BJ (cell line): ENCODE measurements around the gene DMBX1. TPM values are rescaled to one million over a fixed set of nuclear protein-coding genes. Genes with fewer than 3 reads are reported as not detected.

Experiments
- CTCF ChIA-PET: fragments of 350-600 bp; formaldehyde crosslinking; extraction: SDS; loops from one replicate; lab custom pipeline; 2021; ENCODE audit warnings: antibody characterized with exemption, inconsistent platforms; lab: Yijun Ruan, JAX
- POLR2A ChIA-PET: fragments of 300-600 bp; sonication (Branson Sonifier 250); formaldehyde crosslinking; extraction: SDS; loops from one replicate; lab custom pipeline; 2021; ENCODE audit warnings: antibody characterized with exemption; lab: Charles Lee
- DNase-seq: peaks from one replicate; pipeline ENCODE4 v3.0.0-alpha.2; 2011; ENCODE audit warnings: low read depth
- H3K27me3 ChIP-seq: 2 replicates; pipeline ENCODE4 v1.6.0; 2011; ENCODE audit warnings: low read length; ENCODE audit not compliant: control insufficient read depth, insufficient read depth
- H3K36me3 ChIP-seq: 2 replicates; pipeline ENCODE4 v1.5.1; 2011; ENCODE audit warnings: low read length; ENCODE audit not compliant: control insufficient read depth, insufficient read depth
- H3K4me3 ChIP-seq: 2 replicates; pipeline ENCODE4 v1.5.1; 2011; ENCODE audit warnings: low read depth, mild to moderate bottlenecking, control low read depth, low read length
- CTCF ChIP-seq: IDR thresholded peaks from 2 replicates; pipeline ENCODE4 v1.5.1; 2011; ENCODE audit warnings: low read depth, mild to moderate bottlenecking, control low read depth, inconsistent platforms, low read length, moderate library complexity; ENCODE audit not compliant: insufficient read depth
- polyA plus RNA-seq: library from polyadenylated mRNA; depleted of rRNA; stranded (reverse); fragments of >200 nt; gene quantifications from 2 replicates; pipeline ENCODE4 v1.2.3, GENCODE V29; 2011

Gene DMBX1
- polyA plus RNA-seq, 1 experiment: not detected

- CTCF ChIA-PET: interaction anchor here (0.9 to 8.0 kb wide), 5 partner anchors 26 to 74 kb away, joined by 3 to 176 read pairs (median 5); a partner anchor contains a TSS
- DNase-seq: no peak
- TF ChIP-seq CTCF: no peak
- POLR2A ChIA-PET: no interaction called here
- Histone ChIP-seq H3K36me3 (no peaks in the 10 kb centered on the region), H3K27me3 (peaks cover 28% of the 10 kb centered on the region), H3K4me3 (no peak overlapping the region)
Observed at GRCh38 chr1:46473991-46474390, 15.6 kb upstream of the DMBX1 start.

GRCh38 chr1:46474570-46474969, 15.1 kb upstream of the DMBX1 start:
- TF ChIP-seq CTCF: no peak
- POLR2A ChIA-PET: no interaction called here
- CTCF ChIA-PET: interaction anchor here (1.2 to 8.0 kb wide), 4 partner anchors 27 to 73 kb away, joined by 3 to 176 read pairs (median 6); a partner anchor contains a TSS
- no peaks in the 10 kb centered on the region for H3K36me3 ChIP-seq
- H3K27me3 ChIP-seq: peaks cover 29% of the 10 kb centered on the region
- no peak for DNase-seq
- H3K4me3 ChIP-seq: no peak overlapping the region

- no peak for DNase-seq
- TF ChIP-seq CTCF: no peak
- Histone ChIP-seq H3K4me3 (no peak overlapping the region), H3K36me3 (no peaks in the 10 kb centered on the region), H3K27me3 (peaks cover 36% of the 10 kb centered on the region)
- ChIA-PET CTCF (interaction anchor here (0.6 to 8.0 kb wide), 20 partner anchors 11 to 79 kb away, joined by 3 to 176 read pairs (median 8); a partner anchor contains a TSS), POLR2A (no interaction called here)
Observed at GRCh38 chr1:46476673-46477072, 13.0 kb upstream of the DMBX1 start.

- Histone ChIP-seq H3K27me3 (peaks cover 35% of the 10 kb centered on the region), H3K36me3 (no peaks in the 10 kb centered on the region), H3K4me3 (no peak overlapping the region)
- CTCF ChIA-PET: interaction anchor here (0.6 to 8.0 kb wide), 30 partner anchors 8 to 856 kb away, joined by 3 to 176 read pairs (median 5); partner anchors contain the start of genes CMPK1 and FAAH
- peak; percentile 95 for TF ChIP-seq CTCF
- POLR2A ChIA-PET: no interaction called here
- DNase-seq: no peak
Observed at GRCh38 chr1:46477153-46477929, 12.3 kb upstream of the DMBX1 start.

- Histone ChIP-seq H3K4me3 (no peak overlapping the region), H3K36me3 (no peaks in the 10 kb centered on the region), H3K27me3 (peaks cover 37% of the 10 kb centered on the region)
- TF ChIP-seq CTCF: no peak
- ChIA-PET POLR2A (no interaction called here), CTCF (interaction anchor here (0.5 to 8.0 kb wide), 18 partner anchors 9 to 81 kb away, joined by 3 to 176 read pairs (median 8); a partner anchor contains a TSS)
- DNase-seq: no peak
Observed at GRCh38 chr1:46478721-46479485, 10.7 kb upstream of the DMBX1 start.
